OCI-LY3 (cell line): Measurements from ENCODE around the gene C12orf42.

Source experiments
- EZH2phosphoT487 ChIP-seq: fragments of 200-600 bp; shearing (Covaris generic); IDR thresholded peaks from 2 replicates; pipeline ENCODE4 v1.6.1; 2018; ENCODE audit warnings: antibody characterized with exemption, mixed run types, low read depth
- TF ChIP-seq, protein P1 (sequence below): fragments of 200-600, 300-600 bp; sonication (generic); IDR thresholded peaks from 2 replicates; pipeline ENCODE4 v1.5.1; 2014; ENCODE audit warnings: antibody characterized with exemption, low read length, low read depth

DNA sequence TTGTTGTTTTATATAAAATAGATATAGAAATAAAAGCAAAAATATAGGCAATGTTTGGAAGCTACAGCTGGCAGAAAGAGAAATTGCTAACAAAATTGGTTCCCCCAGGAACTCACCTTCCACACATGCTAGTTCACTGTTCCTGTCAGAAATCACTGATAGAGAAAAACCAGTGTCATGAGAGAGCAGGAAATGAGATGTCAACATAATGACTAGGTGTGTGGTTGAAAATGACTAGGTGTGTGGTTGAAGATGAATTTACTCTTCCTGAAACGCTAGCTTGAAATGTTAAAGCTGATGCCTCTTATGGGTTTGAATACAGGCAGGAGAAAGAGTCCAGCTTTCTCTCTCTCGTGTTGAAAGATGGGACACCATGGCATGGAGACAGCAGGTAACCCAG is 216.3 kb downstream of the C12orf42 start:
- TF ChIP-seq, protein P1, sequence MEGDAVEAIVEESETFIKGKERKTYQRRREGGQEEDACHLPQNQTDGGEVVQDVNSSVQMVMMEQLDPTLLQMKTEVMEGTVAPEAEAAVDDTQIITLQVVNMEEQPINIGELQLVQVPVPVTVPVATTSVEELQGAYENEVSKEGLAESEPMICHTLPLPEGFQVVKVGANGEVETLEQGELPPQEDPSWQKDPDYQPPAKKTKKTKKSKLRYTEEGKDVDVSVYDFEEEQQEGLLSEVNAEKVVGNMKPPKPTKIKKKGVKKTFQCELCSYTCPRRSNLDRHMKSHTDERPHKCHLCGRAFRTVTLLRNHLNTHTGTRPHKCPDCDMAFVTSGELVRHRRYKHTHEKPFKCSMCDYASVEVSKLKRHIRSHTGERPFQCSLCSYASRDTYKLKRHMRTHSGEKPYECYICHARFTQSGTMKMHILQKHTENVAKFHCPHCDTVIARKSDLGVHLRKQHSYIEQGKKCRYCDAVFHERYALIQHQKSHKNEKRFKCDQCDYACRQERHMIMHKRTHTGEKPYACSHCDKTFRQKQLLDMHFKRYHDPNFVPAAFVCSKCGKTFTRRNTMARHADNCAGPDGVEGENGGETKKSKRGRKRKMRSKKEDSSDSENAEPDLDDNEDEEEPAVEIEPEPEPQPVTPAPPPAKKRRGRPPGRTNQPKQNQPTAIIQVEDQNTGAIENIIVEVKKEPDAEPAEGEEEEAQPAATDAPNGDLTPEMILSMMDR, result no peak
- no peak for TF ChIP-seq EZH2phosphoT487
